Thoracic aorta (tissue), 2 donors: ENCODE measurements around the gene EXPH5. TPM values are rescaled to one million over a fixed set of nuclear protein-coding genes. Genes with fewer than 3 reads are reported as not detected.
"Not testable (repeated sequence)": the region's sequence is repeated elsewhere in the genome, so short reads cannot be mapped to it uniquely, and the experiment has no call there.

Source experiments
- ATAC-seq: fragments of 150-250 bp; one replicate; pipeline ENCODE4 v1.8.0; 2017; ENCODE audit warnings: low read depth; ENCODE audit not compliant: insufficient number of reproducible peaks, low FRiP score
- DNase-seq: peaks from one replicate; pipeline ENCODE4 v3.0.0-alpha.2; 2020; ENCODE audit warnings: low spot score
- H3K27ac ChIP-seq, 2 donors: fragments of 200-600 bp; sonication (generic); 1 replicate in 1 of 2; 2 replicates in 1 of 2; pipeline ENCODE4 v1.5.1; 2016; ENCODE audit warnings: mild to moderate bottlenecking in 2 of 2, moderate library complexity in 2 of 2
- H3K27me3 ChIP-seq: fragments of 200-600 bp; sonication (generic); replicated peaks from 2 replicates; pipeline ENCODE4 v1.6.0; 2016; ENCODE audit warnings: mild to moderate bottlenecking; ENCODE audit not compliant: insufficient read depth
- H3K36me3 ChIP-seq: fragments of 200-600 bp; sonication (generic); one replicate; pipeline ENCODE4 v1.5.1; 2016
- H3K4me1 ChIP-seq, 2 donors: fragments of 200-600 bp; sonication (generic); 1 replicate in 1 of 2; 2 replicates in 1 of 2; pipeline versions ENCODE4 v1.5.1 to v1.6.0; 2016; ENCODE audit warnings: low read depth in 2 of 2, mild to moderate bottlenecking in 1 of 2; ENCODE audit not compliant: control insufficient read depth in 1 of 2
- H3K4me3 ChIP-seq: fragments of 200-600 bp; sonication (generic); 2 replicates; pipeline ENCODE4 v1.5.1; 2016; ENCODE audit warnings: mild to moderate bottlenecking
- H3K9me3 ChIP-seq: fragments of 200-600 bp; sonication (generic); 2 replicates; pipeline ENCODE4 v1.5.1; 2016
- total RNA-seq, 2 donors: library from RNA; depleted of rRNA; stranded (reverse); fragments of >200 nt; gene quantifications; one replicate each; pipeline versions ENCODE4 v1.1.0 to v1.2.3, GENCODE V29; 2016
- TF ChIP-seq, protein P1 (sequence below): fragments of 200-600 bp; sonication (generic); IDR thresholded peaks from one replicate; pipeline ENCODE4 v1.5.1; 2019; ENCODE audit warnings: antibody characterized with exemption

Gene EXPH5
- total RNA-seq, 2 donors from 2014 or later: 1.9 to 3.2 TPM

DNA sequence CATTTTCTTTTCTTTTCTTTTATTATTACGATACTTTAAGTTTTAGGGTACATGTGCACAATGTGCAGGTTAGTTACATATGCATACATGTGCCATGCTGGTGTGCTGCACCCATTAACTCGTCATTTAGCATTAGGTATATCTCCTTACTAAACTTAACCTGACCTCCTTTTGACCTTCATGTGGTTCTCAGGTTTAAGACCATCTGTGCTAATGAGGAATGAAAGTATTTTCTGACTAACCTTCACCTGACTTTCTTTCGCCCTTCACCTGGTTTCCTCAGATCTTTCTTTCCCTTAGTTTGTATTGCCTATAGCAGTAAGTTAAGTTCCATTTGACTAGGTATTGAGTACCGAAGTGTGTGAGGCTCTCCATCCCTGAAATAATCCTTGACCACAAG lies 6.5 kb downstream of the EXPH5 start:
- Histone ChIP-seq H3K9me3 (no peaks in the 10 kb centered on the region), H3K4me1 (no peaks in the 10 kb centered on the region), H3K27ac (no peak overlapping the region), H3K27me3 (no peaks in the 10 kb centered on the region), H3K4me3 (no peak overlapping the region), H3K36me3 (no peaks in the 10 kb centered on the region)
- ATAC-seq (no peak), DNase-seq (no peak)
- TF ChIP-seq, protein P1, sequence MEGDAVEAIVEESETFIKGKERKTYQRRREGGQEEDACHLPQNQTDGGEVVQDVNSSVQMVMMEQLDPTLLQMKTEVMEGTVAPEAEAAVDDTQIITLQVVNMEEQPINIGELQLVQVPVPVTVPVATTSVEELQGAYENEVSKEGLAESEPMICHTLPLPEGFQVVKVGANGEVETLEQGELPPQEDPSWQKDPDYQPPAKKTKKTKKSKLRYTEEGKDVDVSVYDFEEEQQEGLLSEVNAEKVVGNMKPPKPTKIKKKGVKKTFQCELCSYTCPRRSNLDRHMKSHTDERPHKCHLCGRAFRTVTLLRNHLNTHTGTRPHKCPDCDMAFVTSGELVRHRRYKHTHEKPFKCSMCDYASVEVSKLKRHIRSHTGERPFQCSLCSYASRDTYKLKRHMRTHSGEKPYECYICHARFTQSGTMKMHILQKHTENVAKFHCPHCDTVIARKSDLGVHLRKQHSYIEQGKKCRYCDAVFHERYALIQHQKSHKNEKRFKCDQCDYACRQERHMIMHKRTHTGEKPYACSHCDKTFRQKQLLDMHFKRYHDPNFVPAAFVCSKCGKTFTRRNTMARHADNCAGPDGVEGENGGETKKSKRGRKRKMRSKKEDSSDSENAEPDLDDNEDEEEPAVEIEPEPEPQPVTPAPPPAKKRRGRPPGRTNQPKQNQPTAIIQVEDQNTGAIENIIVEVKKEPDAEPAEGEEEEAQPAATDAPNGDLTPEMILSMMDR: no peak

DNA sequence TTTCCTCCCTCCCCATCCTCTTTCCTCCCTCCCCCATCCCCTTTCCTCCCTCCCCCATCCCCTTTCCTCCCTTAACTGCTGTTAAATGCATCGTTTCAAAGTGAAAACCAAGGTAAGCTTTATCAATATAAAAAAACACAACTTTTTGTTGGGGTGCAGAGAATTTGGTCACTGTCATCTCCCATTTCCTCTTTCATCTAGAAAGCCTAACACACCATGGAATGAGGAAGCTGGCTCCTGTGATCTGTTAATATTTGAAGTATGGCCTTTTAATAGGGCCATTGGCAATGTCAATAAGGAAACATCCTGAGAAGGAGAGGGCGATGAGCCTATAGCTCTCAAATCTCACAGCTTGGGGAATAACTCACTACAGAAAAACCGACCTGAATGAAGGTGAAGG lies 7.0 kb downstream of the EXPH5 start:
- Histone ChIP-seq H3K4me1 (no peaks in the 10 kb centered on the region), H3K9me3 (no peaks in the 10 kb centered on the region), H3K27me3 (no peaks in the 10 kb centered on the region), H3K36me3 (no peaks in the 10 kb centered on the region), H3K4me3 (no peak overlapping the region), H3K27ac (no peak overlapping the region)
- no peak for DNase-seq
- ATAC-seq: no peak
- TF ChIP-seq, protein P1: no peak

DNA sequence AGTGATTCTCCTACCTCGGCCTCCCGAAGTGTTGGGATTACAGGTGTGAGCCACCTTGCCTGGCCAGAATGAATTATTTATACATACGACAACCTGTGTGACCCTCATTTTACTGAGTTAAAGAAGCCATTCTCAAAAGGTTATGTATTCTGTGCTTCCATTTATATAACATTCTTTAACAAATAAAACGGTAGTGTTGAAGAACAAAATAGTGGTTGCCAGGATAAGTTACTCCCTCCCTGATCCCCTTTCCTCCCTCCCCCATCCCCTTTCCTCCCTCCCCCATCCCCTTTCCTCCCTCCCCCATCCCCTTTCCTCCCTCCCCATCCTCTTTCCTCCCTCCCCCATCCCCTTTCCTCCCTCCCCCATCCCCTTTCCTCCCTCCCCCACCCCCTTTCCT lies 7.4 kb downstream of the EXPH5 start:
- H3K27ac ChIP-seq, H3K4me1 ChIP-seq, ATAC-seq, H3K36me3 ChIP-seq, H3K27me3 ChIP-seq, H3K4me3 ChIP-seq, DNase-seq, H3K9me3 ChIP-seq: not testable (repeated sequence)

DNA sequence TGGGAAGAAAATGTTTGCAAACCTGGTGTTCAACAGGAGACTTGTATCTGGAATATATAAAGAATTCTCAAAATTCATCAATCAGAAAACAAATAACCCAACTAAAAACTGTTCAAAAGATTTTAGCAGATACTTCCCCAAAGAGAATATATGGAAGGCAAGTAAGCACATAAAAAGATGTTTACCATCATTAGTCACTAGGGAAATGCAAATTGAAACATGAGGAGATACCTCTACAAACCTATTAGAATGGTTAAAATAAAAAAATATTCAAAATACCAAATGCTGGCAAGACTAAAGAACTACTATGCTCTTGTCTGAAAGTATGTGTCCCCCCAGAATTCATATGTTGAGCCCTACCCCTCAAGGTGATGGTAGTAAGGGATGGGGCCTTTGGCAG lies 8.6 kb downstream of the EXPH5 start:
- H3K27ac ChIP-seq: no peak overlapping the region
- DNase-seq: no peak
- TF ChIP-seq, protein P1: no peak
- no peaks in the 10 kb centered on the region for H3K9me3 ChIP-seq
- H3K36me3 ChIP-seq: no peaks in the 10 kb centered on the region
- H3K4me1 ChIP-seq: no peaks in the 10 kb centered on the region
- no peak for ATAC-seq
- no peaks in the 10 kb centered on the region for H3K27me3 ChIP-seq
- no peak overlapping the region for H3K4me3 ChIP-seq

DNA sequence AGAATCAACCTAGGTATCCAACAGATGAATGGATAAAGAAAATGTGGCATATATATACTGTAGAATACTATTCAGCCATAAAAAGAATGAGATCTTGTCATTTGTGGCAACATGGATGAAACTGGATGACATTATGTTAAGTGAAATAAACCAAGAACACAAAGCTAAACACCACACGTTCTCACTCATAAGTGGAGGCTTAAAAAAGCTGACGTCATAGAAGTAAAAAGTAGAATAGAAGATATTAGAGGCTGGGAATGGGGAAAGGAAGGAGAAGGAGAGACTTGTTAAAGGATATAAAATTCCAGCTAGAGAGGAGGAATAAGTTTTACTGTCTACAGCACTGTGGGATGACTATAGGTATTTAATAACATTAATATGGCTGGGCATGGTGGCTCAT lies 12.9 kb downstream of the EXPH5 start:
- Histone ChIP-seq H3K4me3 (no peak overlapping the region), H3K27ac (no peak overlapping the region), H3K27me3 (no peaks in the 10 kb centered on the region), H3K9me3 (no peaks in the 10 kb centered on the region), H3K4me1 (no peaks in the 10 kb centered on the region), H3K36me3 (no peaks in the 10 kb centered on the region)
- ATAC-seq: no peak
- TF ChIP-seq, protein P1: no peak
- no peak for DNase-seq

DNA sequence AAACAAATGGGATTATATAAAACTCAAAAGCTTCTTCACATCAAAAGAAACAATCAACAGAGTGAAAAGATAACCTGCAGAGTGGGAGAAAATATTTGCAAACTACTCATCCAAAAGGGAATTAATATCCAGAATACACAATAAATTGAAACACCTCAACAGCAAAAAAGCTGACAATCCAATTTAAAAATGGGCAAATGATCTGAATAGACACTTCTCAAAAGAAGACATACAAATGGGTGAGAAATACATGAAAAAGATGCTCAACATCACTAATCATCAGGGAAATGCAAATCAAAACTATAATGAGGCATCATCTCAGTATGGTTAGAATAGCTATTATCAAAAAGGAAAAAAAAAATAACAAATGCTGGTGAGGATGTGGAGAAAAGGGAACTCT lies 13.5 kb downstream of the EXPH5 start:
- TF ChIP-seq, protein P1: no peak
- Histone ChIP-seq H3K9me3 (no peaks in the 10 kb centered on the region), H3K4me1 (no peaks in the 10 kb centered on the region), H3K36me3 (no peaks in the 10 kb centered on the region), H3K4me3 (no peak overlapping the region), H3K27me3 (no peaks in the 10 kb centered on the region), H3K27ac (no peak overlapping the region)
- no peak for DNase-seq
- ATAC-seq: no peak
